ENCODE measurements around the gene STAB1.
"Not testable (repeated sequence)": the region's sequence is repeated elsewhere in the genome, so short reads cannot be mapped to it uniquely, and the experiment has no call there.

STAB1 gene

DNA sequence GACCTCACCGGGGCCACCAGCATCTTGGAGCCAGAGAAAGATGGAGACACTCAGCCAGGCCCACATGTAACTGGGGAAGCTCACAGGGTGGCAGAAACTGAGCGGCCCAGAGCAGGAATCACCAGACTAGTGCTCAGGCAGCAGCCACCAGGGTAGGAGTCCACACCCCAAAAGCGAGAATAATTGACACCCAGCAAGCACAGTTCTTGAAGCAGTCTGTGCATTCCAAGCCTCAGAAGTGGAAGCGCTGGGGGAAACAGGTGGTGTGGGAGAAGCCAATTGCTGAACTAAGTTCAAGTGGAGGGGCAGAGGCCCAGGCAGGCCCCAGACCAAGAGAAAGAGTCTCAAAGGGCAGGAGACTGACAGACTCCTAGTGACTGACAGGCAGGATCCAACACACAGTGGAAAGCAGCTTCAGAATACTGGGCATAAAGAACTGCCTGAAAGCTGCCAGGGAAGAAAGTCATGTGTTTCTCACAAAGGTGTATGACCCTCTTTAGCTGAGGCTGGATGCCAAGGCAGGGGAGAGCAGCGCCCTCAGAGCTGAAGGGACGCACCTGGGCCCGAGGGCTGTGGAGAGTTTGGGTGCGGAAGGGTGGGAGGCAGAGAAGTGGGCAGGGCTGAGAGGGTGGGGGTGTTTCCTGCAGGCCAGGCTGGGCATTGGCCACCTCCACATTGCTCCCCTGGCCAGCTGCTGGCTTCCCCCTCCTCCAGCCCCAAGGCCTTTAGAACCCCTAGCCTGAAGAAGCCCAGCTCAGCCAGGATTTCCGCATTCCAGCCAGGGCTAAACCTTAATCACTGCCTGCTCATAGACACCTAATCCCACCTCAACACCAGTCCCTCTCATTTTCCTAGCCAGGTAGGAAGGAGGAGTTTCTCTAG lies 30.8 kb downstream of the STAB1 start:
- DNase-seq = no peak

DNA sequence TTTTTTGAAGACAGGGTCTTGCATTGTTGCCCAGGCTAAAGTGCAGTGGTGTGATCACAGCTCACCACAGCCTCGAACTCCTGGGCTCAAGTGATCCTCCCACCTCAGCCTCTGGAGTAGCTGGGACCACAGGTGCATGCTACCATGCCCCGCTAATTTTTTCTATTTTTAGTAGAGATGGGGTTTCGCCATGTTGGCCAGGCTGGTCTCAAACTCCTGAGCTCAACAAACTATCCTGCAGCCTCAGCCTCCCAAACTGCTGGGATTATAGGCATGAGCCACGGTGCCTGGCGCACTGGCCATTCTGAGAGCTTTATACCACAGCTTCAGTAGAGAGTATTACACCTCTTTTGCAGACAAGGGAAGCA lies 31.5 kb downstream of the STAB1 start:
- DNase-seq = not testable (repeated sequence)

DNA sequence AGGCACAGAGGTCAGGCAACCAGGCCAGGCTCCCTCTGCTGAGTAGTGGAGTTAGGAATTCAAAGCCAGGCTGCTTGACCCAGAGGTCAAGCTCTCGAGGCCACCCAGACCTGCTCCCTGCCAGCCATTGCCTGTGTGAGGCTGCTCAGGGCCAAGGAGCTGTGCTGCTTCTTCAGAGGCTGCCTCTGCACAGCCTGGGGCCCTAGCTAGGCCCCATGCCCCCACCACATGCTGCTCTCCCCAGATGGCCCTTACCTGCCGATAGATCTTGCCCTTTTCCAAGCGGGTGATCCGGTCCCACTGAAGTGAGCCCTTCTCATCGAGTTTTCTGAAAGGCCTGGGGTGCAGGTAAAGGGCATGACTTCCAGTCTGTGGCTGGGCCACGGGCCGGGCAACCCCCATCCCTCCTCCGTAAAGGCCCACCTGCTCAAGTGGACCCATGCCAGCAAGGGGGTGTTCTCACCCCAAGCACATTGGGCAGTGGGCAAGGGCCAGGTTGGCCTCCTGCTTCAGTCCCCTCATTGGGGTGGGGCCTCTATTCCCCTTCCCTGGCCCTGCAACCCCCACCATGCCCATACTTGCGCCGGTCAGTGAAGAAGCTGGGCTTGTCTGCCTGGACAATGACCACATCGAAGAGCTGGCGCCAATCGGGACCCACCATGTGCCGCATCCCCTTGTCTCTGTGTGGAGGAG lies 32.0 kb downstream of the STAB1 start:
- DNase-seq = no peak

DNA sequence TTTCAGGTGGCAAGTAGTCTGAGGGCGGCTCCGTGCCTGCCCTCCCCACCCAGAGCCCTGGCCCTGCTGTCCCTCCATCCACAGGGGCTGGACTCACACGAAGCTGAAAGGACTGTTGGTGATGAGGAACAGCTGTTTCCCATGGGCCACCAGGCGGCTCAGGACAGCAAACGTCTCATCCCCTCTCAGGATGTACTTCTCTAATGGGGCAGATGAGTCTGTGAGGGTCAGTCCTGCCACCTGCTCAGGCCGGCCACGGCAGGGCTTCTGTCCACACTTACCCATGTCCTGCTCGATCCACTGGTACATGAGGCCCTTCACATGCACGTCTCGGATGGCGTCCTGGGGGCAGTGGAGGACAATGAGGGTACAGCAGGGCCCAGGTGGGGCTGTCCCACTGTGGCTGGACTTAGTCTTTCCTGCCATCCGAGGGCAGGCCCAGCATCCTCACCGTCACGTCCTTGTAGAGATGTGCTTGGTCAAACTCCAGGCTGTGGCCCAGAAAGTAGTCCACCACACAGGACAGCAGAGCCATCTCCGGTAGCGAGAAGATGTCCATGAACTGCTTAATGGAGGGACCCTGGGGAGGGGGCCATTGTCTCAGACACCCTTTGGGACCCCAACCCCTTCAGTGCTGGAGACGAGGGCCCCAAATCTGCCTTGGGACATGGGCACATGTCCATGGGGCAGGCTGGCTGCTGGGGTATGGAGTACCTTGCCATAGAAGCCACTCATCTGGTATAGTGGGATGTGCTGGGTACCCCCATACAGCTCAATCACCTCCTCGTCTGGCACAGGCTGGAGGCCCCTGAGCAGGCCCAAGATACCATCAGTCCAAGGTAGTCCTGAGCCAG lies 32.8 kb downstream of the STAB1 start:
- no peak for DNase-seq

DNA sequence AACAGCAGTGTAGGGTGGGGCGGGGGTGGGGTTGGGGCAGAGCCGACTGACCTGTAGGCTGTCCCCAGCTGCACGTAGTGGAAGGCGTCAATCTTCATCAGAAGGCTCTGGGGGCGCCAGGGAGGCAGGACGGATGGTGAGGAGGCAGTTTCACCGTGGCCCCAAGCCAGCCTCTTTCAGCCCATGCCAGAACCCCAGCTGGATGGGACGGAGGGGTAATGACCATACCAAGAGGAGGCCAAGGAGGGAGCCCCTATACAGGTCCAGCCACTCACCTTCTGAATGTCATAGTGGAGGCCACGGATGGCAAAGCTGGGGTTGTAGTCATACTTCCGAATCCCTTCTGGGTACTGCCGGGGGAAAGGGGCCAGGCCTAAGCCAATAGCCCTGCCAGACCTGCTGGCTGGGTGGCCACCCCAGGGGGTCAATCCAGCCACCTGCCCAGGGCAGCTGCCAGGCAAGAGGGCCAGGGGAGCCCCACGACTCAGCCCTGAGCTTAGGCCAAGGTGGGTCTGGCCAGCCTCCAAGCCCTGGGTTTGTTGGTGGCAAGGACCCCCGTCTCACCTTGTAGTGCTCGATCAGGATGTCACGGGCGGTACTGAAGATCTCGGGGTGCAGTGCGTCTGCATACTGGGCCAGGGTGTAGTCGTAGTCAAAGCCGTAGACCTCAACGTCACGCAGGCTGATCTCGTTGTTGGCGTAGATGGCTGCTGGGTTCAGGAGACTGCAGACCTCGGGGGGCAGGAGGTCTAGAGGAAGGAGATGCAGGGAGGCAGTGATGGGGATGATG lies 33.6 kb downstream of the STAB1 start:
- no peak for DNase-seq

DNA sequence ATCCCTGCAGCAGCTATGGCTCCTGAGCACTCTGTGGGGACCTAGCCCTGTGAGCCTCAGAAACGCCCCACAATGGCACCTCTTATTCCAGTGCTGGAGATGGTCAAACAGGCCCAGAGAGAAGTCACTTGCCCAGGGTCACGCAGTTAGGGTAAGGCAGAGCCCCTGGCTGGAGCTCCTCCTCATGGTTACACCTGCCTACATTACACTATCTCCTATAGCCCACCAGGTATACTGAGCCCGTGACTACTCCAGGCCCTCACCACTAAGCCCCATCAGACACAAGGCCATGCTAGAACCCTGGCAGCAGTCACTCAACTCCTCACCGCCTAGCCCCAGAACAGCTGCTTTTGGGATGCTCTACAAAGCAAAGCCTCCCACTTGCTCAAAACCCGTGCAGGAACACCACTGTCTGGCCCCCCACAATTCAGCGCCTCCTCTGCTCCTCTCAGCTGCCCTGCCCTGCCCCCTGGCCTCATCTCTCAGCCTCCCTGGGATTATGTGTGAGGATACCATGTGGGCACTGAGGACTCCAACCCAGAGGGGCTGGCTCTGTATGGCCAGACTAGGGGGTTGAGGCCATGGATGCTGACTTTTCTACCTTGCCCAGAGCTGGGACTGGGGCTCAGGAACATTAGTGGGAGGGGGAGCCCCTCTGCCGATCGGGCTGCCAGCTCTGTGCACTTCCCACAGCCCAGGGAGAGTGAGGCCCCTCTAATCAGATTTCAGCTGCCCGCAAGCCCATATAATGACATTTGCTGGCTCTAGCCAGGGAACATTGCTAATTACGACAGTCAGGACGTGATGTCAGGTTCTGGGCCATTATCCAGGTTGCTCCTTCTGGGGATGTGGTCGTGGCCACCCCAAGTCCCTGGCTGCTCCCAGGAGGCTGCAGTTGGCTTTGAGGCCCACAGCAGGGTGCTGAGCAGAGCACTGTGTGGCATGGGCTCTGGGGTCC lies 34.5 kb downstream of the STAB1 start:
- no peak for DNase-seq

DNA sequence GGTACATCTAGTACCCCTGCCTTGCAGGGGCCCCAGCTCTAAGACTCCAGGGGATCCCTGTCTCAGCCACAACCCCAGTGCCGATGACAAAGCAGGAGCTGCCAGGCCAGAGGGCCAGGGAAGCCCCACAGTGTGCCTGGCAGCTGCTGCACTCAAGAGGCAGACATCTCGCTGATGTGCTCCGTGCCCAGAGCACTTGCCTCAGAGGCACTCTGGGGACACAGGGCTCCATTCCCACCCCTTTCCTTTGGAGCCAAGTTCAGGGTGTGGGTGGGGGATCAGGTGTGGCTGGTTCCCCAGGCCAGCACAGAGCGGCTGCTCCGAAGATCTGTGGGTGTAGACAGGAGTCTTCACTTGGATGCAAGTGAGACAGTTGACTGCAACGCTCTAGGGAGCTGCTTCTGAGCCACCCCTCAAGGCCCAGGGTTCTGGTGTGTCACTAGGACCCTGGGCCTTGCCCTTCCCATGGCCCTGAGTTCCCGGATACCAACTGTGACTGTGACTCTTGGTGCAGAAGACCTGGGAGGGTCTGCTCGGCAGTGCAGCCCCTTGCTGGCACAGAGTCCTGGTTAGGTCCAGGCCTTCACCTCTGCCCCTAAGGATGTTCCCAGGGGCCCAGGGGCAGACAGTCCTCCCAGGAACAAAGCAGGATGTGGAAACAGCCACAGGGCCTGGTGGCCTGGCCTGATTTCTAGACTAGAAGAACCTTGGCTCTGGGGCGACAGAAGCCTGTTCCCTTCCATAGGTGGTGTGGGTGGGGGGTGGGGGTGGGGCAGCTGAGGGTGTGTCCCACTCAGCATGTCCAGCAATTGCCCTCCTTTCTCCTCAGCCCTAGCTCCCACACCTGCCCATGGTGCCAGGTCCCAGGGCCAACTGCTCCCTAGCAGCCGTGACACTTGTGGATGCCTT lies 36.0 kb downstream of the STAB1 start:
- no peak for DNase-seq

DNA sequence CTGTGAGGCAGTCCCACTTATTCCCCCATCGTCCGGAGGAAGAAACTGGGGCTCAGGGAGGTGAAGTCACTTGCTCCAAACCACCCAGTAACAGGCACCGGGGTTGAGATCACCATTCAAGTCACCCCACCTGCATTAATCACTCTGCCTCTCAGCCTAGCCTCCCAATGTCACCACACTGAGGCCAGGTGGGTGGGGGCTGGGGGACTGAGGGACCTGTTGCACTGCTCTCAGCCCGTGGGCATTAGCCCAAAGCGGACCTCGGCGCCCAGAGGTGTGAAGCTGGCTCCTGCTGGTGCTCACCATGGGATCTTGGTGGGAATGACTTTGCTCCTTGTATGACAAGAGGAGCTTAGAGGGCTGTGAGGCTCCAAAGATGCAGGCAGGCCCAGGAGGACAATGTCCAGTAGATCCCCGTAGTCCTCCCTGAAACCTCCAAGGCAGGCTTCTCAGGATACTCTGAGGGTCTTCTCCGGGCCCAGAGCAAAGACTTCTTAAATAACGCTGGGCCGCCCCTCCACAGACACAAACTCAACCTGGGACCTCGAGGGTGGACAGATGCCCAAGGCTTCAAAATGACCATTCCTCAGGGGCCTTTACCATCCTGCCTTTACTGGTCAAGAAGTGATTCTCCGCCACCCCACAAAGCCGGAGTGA lies 36.9 kb downstream of the STAB1 start:
- DNase-seq = no peak

DNA sequence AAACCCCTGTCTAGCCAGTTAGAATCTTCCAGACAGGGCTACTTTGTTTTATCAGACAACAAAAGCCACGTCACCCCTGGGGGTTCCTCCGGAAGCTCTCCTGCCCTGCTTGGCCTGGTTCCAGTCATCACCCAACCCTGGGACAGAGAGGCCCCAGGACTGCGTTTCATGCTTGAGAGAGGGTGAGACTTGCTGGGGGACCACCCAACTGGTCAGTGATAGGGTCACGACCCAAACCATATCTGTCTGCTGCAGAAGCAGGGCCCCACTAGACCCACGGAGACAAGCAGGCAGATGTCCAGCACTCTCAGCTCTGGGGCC lies 37.3 kb downstream of the STAB1 start:
- no peak for DNase-seq

DNA sequence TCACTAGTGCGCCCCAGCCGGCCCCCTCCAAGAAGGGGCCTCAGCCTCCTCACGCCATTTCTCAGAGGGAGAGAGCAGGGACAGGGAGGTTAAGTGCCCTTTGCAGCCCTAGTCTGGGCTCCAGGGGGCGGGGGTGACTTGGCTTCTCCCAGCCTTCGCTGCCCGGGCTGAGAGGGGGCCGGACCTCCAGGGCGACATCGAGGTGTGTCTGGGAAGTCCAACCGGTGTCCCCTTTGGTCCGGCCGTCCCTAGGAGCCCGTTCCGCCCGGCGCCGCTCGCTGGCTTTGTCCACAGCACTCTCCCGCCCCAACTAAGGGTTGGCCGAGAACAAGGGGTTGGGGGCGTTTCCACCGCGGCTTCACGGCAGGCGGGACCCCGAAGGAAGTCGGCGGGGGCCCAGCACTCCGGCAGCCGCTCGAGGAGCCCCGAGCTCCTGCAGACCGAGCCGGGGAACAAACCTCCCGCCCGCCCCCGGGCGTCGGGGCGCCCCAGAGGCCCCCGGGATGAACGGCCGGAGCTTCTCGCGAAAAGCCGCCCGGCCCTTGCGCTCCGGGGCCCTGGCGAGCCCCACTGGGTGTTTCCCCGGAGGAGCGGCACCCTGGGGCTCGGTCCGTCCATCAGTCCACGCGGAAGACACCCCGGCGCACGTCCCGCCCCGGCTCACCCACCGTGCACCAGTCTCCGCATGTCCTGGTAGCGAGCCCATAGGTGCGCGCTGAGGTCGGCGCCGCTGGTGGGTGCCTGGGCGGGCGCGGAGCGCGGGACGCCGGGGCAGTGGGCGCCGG lies 37.9 kb downstream of the STAB1 start:
- DNase-seq = no peak

DNA sequence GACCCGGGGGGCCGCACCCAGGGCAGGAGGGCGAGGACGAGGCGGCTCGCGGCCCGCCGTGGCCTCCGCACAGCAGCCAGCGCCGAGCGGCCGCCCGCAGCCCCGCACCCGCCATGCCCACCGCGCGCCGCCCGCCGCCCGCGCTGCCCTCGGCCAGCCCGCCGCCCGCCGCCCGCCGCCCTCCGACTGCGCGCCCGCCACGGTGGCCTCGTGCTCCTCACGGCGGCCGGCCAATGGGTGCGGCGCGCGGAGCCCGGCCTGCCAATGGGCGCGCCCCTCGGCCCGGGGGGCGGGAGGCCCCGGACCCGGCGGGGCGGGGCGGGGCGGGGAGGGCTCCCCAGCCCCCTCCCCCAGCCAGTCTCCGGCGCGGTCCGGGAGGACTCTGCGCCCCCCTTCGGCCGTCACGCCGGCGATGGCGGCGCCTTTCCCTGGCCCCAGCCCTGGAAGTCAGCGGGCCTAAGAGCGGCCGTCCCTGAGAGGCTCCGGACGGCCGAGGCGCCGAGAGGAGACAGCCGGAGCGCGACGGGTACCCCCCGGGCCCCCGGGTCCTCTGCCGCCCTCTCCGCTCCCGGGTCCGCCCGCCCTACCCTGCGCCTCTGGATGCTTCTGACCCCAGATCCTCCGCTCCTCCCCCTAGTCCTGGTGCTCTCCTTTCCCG lies 38.6 kb downstream of the STAB1 start, which contains the start of gene NT5DC2:
NT5DC2 (minus strand) TSS at position 235 of the 658 bp plus-strand sequence; CDS start at position 115, 120 bp downstream.
- peak; percentile 57 for DNase-seq

DNA sequence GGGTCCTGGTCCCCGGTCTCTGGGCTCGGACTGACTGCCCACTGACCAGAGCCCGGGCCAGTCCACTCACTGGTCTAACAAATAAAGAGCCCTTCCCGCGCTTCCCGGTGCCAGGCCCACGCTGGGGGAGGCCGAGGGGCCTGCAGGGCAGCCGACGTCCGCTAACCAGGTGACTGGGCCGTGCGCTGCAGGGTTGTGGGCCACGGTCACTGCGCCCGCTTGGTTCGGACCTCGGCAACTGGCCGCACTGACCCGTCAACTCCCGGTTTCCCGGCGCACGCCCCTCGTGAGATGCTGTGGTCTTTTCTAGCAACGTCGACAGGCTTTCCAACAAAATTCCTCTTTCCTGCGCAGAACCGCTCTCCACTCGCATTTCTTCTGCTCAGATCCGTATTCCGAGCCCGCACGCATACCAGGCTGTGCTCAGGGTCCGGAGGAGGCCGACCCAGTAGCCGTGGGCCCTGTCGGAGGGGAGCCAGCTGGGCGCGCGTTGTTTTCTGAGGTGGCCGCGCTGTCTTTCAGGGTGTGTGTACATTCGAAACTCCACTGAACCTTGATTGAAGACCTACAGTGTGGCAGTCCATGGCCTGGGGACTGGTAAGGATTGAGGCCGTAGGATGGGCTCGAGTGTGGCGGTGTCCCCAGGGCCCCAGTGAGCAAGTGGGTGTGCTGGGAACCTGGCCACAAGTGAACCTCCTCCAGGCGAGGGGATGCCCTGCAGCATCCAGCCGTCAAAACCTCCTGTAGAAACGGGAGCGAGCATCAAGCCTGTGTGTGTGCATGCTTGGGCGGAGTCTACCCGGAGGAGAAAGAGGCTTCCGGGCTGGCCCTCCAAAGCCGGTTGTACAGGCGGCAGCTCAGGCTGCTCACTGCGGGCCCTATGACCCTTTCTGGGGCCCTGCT lies 39.4 kb downstream of the STAB1 start:
- peak; percentile 12 for DNase-seq

DNA sequence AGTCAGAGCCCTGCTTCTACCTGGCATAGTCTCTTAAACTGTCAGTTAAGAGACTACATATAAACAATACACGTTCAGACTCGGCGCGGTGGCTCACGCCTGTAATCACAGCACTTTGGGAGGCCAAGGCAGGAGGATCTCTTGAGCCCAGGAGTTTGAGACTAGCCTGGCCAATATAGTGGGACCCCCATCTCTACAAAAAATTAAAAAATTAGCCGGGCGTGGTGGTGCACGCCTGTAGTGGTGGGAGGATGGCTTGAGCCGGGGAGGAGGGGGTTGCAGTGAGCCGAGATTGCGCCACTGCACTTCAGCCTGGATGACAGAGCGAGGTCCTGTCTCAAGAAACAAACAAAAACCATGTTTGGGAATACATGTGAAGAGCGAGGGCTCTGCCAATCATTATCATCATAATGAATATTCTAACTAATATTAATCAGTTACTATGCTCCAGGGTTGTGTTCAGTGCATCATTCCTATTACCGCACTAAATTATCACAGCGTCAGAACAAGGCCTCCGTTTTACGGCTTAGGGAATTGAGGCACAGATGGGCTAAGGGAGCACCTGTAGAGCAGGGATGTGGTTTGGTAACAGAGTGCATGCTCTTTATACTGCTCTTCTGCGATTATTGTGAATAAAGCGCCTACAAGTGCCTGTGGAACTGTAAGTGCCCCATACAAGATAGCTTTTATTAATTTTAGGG lies 40.4 kb downstream of the STAB1 start:
- no peak for DNase-seq

DNA sequence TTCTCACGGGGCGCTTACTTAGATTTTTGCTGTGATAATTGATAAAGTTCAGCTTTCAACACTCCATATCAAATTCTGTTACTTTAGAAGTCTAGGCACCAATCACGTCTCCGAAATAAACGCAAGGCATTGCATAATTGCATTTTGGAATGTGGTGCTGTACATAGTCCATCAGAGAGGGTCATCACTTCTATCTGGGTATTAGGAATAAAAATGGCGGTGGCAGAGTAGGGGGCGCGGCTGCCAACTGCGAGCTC lies 40.9 kb downstream of the STAB1 start:
- DNase-seq = no peak

DNA sequence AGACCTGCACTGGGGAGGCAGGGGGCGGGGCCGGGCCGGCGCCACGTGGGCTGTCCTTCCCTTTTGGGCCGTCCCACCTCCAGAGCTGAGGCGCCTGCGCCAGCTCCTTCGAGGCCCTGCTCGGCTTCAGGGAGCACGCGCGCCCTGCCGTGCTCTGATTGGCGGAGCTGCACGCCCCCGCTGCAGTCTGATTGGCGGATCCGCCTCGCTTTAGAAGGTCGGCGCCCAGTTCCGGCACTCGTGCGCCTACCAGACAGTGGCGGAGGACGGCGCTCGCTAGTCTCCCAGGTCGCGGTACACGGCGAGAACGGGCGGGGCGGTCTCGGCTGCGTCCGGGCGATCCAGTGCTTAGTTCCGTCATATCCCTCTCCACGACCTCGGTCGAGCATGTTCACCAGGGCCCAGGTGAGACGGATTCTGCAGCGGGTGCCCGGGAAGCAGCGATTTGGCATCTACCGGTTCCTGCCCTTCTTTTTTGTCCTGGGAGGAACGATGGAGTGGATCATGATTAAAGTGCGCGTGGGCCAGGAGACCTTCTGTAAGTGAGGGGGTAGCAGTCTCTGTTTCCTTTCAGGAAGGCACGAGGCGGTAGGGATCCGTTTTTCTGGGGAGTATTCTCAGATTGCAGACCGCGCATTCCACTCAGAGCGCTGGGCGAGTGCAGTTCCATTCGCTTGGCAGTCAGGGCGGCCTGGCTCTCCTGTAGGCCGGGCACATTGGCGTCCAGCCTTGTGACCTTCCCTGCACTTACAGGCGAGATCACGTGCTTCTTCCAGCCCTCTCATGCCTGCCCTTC lies 41.4 kb downstream of the STAB1 start, which contains the start of gene UQCC5:
UQCC5 (plus strand) TSS at position 237 of the 796 bp plus-strand sequence; CDS start at position 388, 151 bp downstream.
- DNase-seq = peak; percentile 90

DNA sequence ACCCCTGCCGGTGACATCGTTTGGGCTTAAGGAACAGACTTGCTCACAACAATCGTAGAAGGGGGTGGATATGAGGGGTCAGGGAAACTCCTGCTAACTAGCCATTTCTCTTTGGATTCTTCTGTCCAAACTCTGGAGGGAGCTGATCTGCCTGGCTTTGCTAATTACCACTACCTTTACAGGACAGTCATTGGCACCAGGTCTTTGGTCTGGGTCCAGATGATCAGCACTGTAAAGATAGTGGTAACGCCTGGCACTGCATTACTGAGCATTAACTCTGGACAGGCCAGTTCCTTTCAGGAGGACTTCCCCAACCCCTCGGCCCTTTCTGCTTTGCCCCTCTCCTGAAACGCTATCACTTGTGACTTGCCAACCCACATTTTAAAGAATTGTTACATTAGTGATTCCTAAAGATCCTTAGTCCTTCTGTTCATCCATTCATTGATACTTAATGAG lies 42.1 kb downstream of the STAB1 start:
- no peak for DNase-seq
